GM10248 (cell line): ENCODE data around the gene PNLIPRP1.

Experiments
- CTCF ChIA-PET: fragments of 300-600 bp; sonication (Branson Sonifier 250); formaldehyde crosslinking; extraction: SDS; loops from one replicate; lab custom pipeline; 2021; ENCODE audit warnings: antibody characterized with exemption; lab: Yijun Ruan, JAX
- POLR2A ChIA-PET: fragments of 350-650 bp; sonication (Branson Sonifier 250); formaldehyde crosslinking; extraction: SDS; loops from one replicate; lab custom pipeline; 2020; ENCODE audit warnings: antibody characterized with exemption; lab: Yijun Ruan, JAX
- DNase-seq: peaks from one replicate; pipeline ENCODE4 v3.0.0; 2012; ENCODE audit errors: extremely low spot score
- TF ChIP-seq, protein P1 (sequence below): IDR thresholded peaks from 2 replicates; pipeline ENCODE4 v1.5.1; 2012; ENCODE audit warnings: mild to moderate bottlenecking, low read depth; ENCODE audit errors: extremely low read depth, missing control alignments, control extremely low read depth

The PNLIPRP1 gene

DNA sequence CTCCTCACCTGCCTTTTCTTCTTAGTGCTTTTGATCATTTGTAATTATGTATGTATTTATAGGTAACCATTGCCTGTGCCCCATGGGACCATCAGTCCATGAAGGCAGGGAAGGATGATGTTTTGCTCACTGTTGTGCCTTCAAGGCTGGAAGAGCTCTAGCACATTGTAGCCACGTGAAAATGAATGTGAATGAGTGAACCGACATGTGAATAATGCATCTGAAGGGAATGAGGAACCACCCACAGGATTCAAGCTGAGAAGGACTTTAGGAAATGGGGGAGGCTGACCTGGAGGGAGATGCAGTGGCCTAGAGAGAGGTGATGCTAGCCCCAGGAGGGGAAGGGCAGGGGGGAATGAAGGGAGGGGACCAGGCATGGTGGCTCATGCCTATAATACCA lies 24.0 kb downstream of the PNLIPRP1 start:
- POLR2A ChIA-PET: no interaction called here
- TF ChIP-seq, protein P1, sequence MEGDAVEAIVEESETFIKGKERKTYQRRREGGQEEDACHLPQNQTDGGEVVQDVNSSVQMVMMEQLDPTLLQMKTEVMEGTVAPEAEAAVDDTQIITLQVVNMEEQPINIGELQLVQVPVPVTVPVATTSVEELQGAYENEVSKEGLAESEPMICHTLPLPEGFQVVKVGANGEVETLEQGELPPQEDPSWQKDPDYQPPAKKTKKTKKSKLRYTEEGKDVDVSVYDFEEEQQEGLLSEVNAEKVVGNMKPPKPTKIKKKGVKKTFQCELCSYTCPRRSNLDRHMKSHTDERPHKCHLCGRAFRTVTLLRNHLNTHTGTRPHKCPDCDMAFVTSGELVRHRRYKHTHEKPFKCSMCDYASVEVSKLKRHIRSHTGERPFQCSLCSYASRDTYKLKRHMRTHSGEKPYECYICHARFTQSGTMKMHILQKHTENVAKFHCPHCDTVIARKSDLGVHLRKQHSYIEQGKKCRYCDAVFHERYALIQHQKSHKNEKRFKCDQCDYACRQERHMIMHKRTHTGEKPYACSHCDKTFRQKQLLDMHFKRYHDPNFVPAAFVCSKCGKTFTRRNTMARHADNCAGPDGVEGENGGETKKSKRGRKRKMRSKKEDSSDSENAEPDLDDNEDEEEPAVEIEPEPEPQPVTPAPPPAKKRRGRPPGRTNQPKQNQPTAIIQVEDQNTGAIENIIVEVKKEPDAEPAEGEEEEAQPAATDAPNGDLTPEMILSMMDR: no peak
- CTCF ChIA-PET: interaction anchor here (1.7 kb wide), 1 partner anchor 66 kb away, joined by 4 read pairs; no protein-coding TSS in a partner anchor
- DNase-seq: no peak

DNA sequence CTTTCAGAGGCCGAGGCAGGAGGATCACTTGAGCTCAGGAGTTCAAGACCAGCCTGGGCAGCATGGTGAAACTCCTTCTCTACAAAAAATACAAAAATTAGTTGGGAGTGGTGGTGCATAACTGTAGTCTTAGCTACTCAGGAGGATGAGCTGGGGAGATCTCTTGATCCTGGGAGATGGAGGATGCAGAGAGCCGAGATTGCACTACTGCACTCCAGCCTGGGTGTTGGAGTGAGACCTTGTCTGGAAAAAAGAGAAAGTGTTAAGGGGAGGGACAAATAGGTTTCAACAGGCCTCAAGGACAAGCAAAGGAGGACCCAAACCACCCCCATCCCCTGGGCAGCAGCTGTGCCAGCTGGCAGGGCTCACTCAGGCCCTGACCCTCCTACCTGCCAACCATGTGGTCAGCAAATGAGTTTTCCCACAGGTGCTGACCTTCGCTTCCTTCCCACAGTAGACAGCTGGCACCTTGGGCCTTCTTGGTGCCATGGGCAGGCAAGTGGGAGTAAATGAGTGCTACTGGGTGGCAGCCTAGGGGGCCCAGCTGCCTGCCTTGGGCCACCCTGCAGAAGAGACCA lies 24.5 kb downstream of the PNLIPRP1 start:
- ChIA-PET CTCF (interaction anchor here (1.7 kb wide), 1 partner anchor 66 kb away, joined by 4 read pairs; no protein-coding TSS in a partner anchor), POLR2A (no interaction called here)
- TF ChIP-seq, protein P1: no peak
- DNase-seq: no peak

- ChIA-PET CTCF (interaction anchor here (1.5 kb wide), 1 partner anchor 10 kb away, joined by 5 read pairs; no protein-coding TSS in a partner anchor), POLR2A (no interaction called here)
- TF ChIP-seq, protein P1: no peak
- no peak for DNase-seq
Observed at GRCh38 chr10:116620423-116621400, 30.0 kb downstream of the PNLIPRP1 start, which contains the start of gene PNLIPRP2. PNLIPRP2 (plus strand) TSS chr10:116620953.

DNA sequence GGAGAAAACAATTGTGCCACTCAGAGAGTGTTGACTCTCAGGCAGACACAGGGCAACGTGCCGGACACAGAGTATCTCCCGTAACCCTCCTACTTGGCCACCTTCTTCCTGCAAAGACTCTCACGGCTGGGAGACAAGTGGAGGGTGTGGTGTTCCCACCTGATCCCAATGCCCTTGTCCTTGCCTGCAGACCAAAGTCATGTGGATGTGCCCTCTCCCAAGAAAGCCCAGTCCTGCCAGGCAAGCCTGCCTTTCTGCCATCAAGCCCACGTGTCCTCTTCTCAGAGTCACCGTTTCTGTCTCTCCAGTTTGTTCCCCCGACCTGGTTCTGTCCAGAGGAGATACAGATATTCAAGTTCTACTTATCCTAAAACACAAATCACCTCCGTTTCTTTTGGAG lies 30.7 kb downstream of the PNLIPRP1 start:
- no peak for DNase-seq
- TF ChIP-seq, protein P1: no peak
- POLR2A ChIA-PET: no interaction called here
- CTCF ChIA-PET: no interaction called here

DNA sequence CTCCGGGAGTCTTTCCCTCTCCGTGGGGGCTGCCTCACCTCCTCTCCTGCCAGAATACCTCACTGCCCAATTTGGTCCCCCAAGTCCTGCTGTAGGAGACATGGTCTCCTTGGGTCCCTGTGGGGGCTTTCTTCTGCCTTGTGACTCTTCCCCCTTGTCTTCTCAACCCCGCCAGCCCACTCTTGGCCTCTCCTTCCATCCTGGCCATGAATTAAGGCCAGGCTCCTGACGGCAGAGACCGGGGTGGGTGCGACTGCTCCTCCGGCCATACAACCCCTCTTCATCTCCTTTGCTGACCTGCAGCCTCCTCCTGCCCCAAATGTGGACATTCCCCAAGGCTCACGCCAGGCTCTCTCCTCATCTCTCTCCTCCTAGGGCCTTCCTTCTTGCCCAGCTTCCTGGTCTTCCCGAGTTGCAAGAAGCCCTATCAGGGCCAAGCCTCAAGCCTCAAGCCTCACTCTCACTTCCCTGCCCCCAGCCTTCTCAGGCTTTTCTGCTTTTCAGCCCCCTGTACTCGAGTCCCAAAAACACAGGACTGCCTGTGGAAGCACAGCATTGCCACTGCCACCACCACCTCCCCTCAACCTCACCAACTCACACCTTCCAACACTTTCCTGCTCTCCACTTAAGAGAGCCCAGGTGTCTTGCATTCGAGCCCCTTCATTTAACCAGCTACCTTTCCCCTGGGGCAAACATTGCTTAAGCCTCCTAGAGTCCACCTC lies 31.3 kb downstream of the PNLIPRP1 start:
- TF ChIP-seq, protein P1: no peak
- ChIA-PET CTCF (no interaction called here), POLR2A (no interaction called here)
- no peak for DNase-seq

- CTCF ChIA-PET: interaction anchor here (1.6 kb wide), 1 partner anchor 56 kb away, joined by 6 read pairs; no protein-coding TSS in a partner anchor
- TF ChIP-seq, protein P1: no peak
- DNase-seq: no peak
- POLR2A ChIA-PET: no interaction called here
Observed at GRCh38 chr10:116625845-116626244, 35.1 kb downstream of the PNLIPRP1 start.
